A549 (cell line): ENCODE data around the gene RPL39L. TPM values are rescaled to one million over a fixed set of nuclear protein-coding genes. Genes with fewer than 3 reads are reported as not detected.

Source experiments
- ATAC-seq, 2 experiments: fragments of 200-7000 bp in 1 of 2; fragments of >200 bp in 1 of 2; cut with Nextera tagmentation in 1 of 2; cut with Tn5 transposase in 1 of 2; 3 replicates each; pipeline versions ENCODE4 v1.8.0 to v1.9.1; 2018 to 2020; ENCODE audit warnings: mild to moderate bottlenecking in 1 of 2, moderate library complexity in 1 of 2
- CTCF ChIA-PET: fragments of 300-600 bp; sonication (Branson Sonifier 250); formaldehyde crosslinking; extraction: SDS; loops from one replicate; lab custom pipeline; 2021; ENCODE audit warnings: antibody characterized with exemption, inconsistent platforms; lab: Yijun Ruan, JAX
- POLR2A ChIA-PET: fragments of 350-600 bp; formaldehyde crosslinking; extraction: SDS; loops from one replicate; lab custom pipeline; 2021; ENCODE audit warnings: antibody characterized with exemption, inconsistent platforms; lab: Yijun Ruan, JAX
- DNase-seq, 2 experiments: peaks; one replicate each; pipeline versions ENCODE4 v3.0.0 to v3.0.0-alpha.2; 2011 to 2016; ENCODE audit warnings: low read depth in 1 of 2, low spot score in 1 of 2
- FAIRE-seq: peaks from 2 replicates; lab custom pipeline; 2011; peaks lifted over from hg19 to GRCh38; lab: Jason Lieb, UNC
- H3K27ac ChIP-seq, 2 experiments: fragments of >200 bp; sonication (Bioruptor Twin); formaldehyde crosslinking; 3 replicates each; pipeline ENCODE4 v1.5.1; 2016 to 2017
- H3K4me1 ChIP-seq: fragments of >200 bp; sonication (Bioruptor Twin); formaldehyde crosslinking; 3 replicates; pipeline ENCODE4 v1.6.1; 2016
- H3K4me2 ChIP-seq: fragments of >200 bp; sonication (Bioruptor Twin); formaldehyde crosslinking; 3 replicates; pipeline ENCODE4 v1.6.1; 2016
- H3K4me3 ChIP-seq: fragments of >200 bp; sonication (Bioruptor Twin); formaldehyde crosslinking; 3 replicates; pipeline ENCODE4 v1.5.1; 2016
- H3K9me3 ChIP-seq: fragments of >200 bp; sonication (Bioruptor Twin); formaldehyde crosslinking; 3 replicates; pipeline ENCODE4 v1.6.1; 2016
- CHD4 ChIP-seq: fragments of 200-600 bp; sonication (generic); IDR thresholded peaks from 2 replicates; pipeline ENCODE4 v1.6.1; 2016; ENCODE audit warnings: antibody characterized with exemption, mild to moderate bottlenecking, borderline replicate concordance
- CTCF ChIP-seq: fragments of >200 bp; sonication (Bioruptor Twin); formaldehyde crosslinking; IDR thresholded peaks from 3 replicates; pipeline ENCODE4 v1.5.1; 2016
- ELK1 ChIP-seq: fragments of 150-350 bp; IDR thresholded peaks from 2 replicates; pipeline ENCODE4 v1.6.1; 2014; ENCODE audit warnings: low read depth, mild to moderate bottlenecking, low read length
- ESRRA ChIP-seq: fragments of 150-350 bp; IDR thresholded peaks from 2 replicates; pipeline ENCODE4 v1.6.1; 2014; ENCODE audit warnings: mild to moderate bottlenecking, low read length, borderline replicate concordance
- FOSB ChIP-seq: fragments of 250-450 bp; sonication (Bioruptor Pico); IDR thresholded peaks from 2 replicates; pipeline ENCODE4 v1.5.0; 2020; ENCODE audit warnings: mild to moderate bottlenecking, moderate library complexity
- FOSL2 ChIP-seq, 2 experiments: fragments of 450-650 bp in 1 of 2; fragments of >200 bp in 1 of 2; sonication (Bioruptor Twin) in 1 of 2; formaldehyde crosslinking; IDR thresholded peaks; 2 replicates each; pipeline versions ENCODE4 v1.5.0 to v1.6.1; 2016 to 2020; ENCODE audit warnings: mild to moderate bottlenecking in 1 of 2, moderate library complexity in 1 of 2
- FOXS1 ChIP-seq: fragments of 250-450 bp; sonication (Bioruptor Pico); IDR thresholded peaks from 2 replicates; pipeline ENCODE4 v1.5.0; 2020; ENCODE audit warnings: mild to moderate bottlenecking, moderate library complexity
- MAFK ChIP-seq: fragments of 450-650 bp; IDR thresholded peaks from 2 replicates; pipeline ENCODE4 v1.6.1; 2014; ENCODE audit not compliant: partially characterized antibody
- NPAS2 ChIP-seq: fragments of 250-450 bp; sonication (Bioruptor Pico); IDR thresholded peaks from 2 replicates; pipeline ENCODE4 v1.8.0; 2022; ENCODE audit warnings: mild to moderate bottlenecking, moderate library complexity, borderline replicate concordance
- NR3C1 ChIP-seq: fragments of >200 bp; sonication (Bioruptor Twin); formaldehyde crosslinking; IDR thresholded peaks from 3 replicates; pipeline ENCODE4 v1.6.1; 2017
- PBX3 ChIP-seq: IDR thresholded peaks from 2 replicates; pipeline ENCODE4 v1.6.1; 2012
- RCOR1 ChIP-seq: fragments of 150-350 bp; IDR thresholded peaks from 2 replicates; pipeline ENCODE4 v1.6.1; 2014; ENCODE audit warnings: antibody characterized with exemption, low read length, low read depth
- REST ChIP-seq: fragments of 200-600 bp; sonication (generic); IDR thresholded peaks from 2 replicates; pipeline ENCODE4 v1.6.1; 2016; ENCODE audit warnings: antibody characterized with exemption, mild to moderate bottlenecking, moderate library complexity
- RFX5 ChIP-seq: fragments of 450-650 bp; IDR thresholded peaks from 2 replicates; pipeline ENCODE4 v1.7.1; 2014; ENCODE audit warnings: antibody characterized with exemption, mild to moderate bottlenecking, moderate library complexity
- RNF2 ChIP-seq: fragments of 200-600 bp; sonication (generic); IDR thresholded peaks from 2 replicates; pipeline ENCODE4 v1.6.1; 2016; ENCODE audit warnings: low read depth, mild to moderate bottlenecking, antibody characterized with exemption, moderate library complexity, borderline replicate concordance
- SMC3 ChIP-seq: fragments of >200 bp; sonication (Bioruptor Twin); formaldehyde crosslinking; IDR thresholded peaks from 3 replicates; pipeline ENCODE4 v1.6.1; 2018; ENCODE audit warnings: inconsistent platforms
- USF2 ChIP-seq: fragments of 450-650 bp; IDR thresholded peaks from 2 replicates; pipeline ENCODE4 v1.6.1; 2014; ENCODE audit warnings: antibody characterized with exemption
- ZC3H11A ChIP-seq: fragments of 450-650 bp; IDR thresholded peaks from 2 replicates; pipeline ENCODE4 v1.6.1; 2014; ENCODE audit warnings: antibody characterized with exemption, mild to moderate bottlenecking
- WGBS: methylation state at CpG from one replicate; pipeline ENCODE4 v1.1.6; 2017; ENCODE audit errors: missing lambda C conversion rate; 5-methylcytosine and 5-hydroxymethylcytosine counted together
- polyA plus RNA-seq, 4 experiments: library from polyadenylated mRNA; depleted of rRNA in 3 of 4; stranded (reverse); fragments of >200 nt; fragmentation: RNase III in 1 of 4; extraction: RNeasy Plus Mini Kit Qiagen cat#74134 plus additional on column Dnase treatment in 1 of 4; gene quantifications; 2 replicates in 3 of 4; 3 replicates in 1 of 4; pipeline ENCODE4 v1.2.3, GENCODE V29; 2011 to 2017

Gene RPL39L
- polyA plus RNA-seq, 2 of the 4 experiments (the other 2 are of a cell fraction): 54.2 to 56.4 TPM

- H3K4me2 ChIP-seq: no peak overlapping the region
- TF ChIP-seq ZC3H11A (no peak), RNF2 (no peak), FOSB (CRISPR knock-in tag) (no peak), RFX5 (no peak)
- TF ChIP-seq, all 56 proteins: peak for 0
- ATAC-seq (no peak), FAIRE-seq (no peak), DNase-seq (no peak)
- Histone ChIP-seq H3K9me3 (no peaks in the 10 kb centered on the region), H3K4me1 (no peaks in the 10 kb centered on the region), H3K27ac (no peak overlapping the region), H3K4me3 (no peak overlapping the region)
- 95% methylated on average over 2 of the region's 2 CpGs for WGBS
- POLR2A ChIA-PET: no interaction called here
- CTCF ChIA-PET: interaction anchor here (0.8 kb wide), 1 partner anchor 20 kb away, joined by 3 read pairs; no protein-coding TSS in a partner anchor
Observed at GRCh38 chr3:187132666-187133065, 6.6 kb downstream of the RPL39L start.

- Histone ChIP-seq H3K4me3 (no peak overlapping the region), H3K4me2 (no peak overlapping the region), H3K27ac (no peak overlapping the region), H3K4me1 (no peaks in the 10 kb centered on the region), H3K9me3 (no peaks in the 10 kb centered on the region)
- no peak for ATAC-seq
- POLR2A ChIA-PET: no interaction called here
- 90% methylated on average over 3 of the region's 3 CpGs for WGBS
- CTCF ChIA-PET: interaction anchor here (0.8 to 2.0 kb wide), 3 partner anchors 8 to 283 kb away, joined by 5 to 6 read pairs (median 5); partner anchors contain the start of gene RPL39L
- no peak for FAIRE-seq
- no peak for TF ChIP-seq NR3C1
- TF ChIP-seq ELK1: no peak
- TF ChIP-seq FOXS1 (CRISPR knock-in tag): no peak
- no peak for TF ChIP-seq MAFK
- TF ChIP-seq FOSL2 (IDR thresholded peaks at IDR 0.05): no peak
- no peak for TF ChIP-seq FOSL2 (CRISPR knock-in tag; IDR thresholded peaks at IDR 0.05)
- TF ChIP-seq RCOR1: no peak
- no peak for TF ChIP-seq CTCF
- no peak for TF ChIP-seq USF2
- no peak for TF ChIP-seq NPAS2 (CRISPR knock-in tag)
- TF ChIP-seq RFX5: no peak
- no peak for TF ChIP-seq SMC3
- TF ChIP-seq CHD4: no peak
- TF ChIP-seq PBX3: no peak
- TF ChIP-seq REST: no peak
- no peak for TF ChIP-seq ESRRA
- DNase-seq: no peak
Observed at GRCh38 chr3:187131981-187132380, 7.3 kb downstream of the RPL39L start.
